GM19238 (cell line): Measurements from ENCODE around the gene ERFE.

Experiments used
- DNase-seq: peaks from one replicate; pipeline ENCODE4 v3.0.0; 2011; ENCODE audit warnings: low spot score; ENCODE audit not compliant: insufficient read length

The ERFE gene

GRCh38 chr2:238139196-238140039, 19.4 kb upstream of the ERFE start:
- DNase-seq: no peak

DNA sequence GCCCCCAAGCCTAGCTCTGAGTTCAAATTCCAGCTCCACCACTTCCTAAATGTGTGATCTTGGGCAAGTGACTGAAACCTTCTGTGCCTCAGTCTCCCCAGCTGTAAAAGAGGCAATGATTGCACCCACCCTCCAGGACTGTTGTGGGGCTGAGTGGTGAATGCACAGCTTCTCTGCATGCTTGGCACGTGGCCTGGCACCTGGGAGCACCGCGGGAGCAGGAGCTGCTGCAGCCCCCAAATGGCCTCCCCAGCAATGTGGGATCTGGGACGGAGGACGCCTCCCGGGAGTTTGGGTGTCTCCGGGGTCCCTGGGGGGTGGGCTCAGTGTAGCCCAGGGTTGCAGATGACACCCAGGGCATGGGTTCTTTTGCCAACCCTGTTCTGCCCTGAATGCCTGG, 18.7 kb upstream of the ERFE start:
- DNase-seq: no peak

GRCh38 chr2:238140721-238141540, 17.8 kb upstream of the ERFE start:
- no peak for DNase-seq

DNA sequence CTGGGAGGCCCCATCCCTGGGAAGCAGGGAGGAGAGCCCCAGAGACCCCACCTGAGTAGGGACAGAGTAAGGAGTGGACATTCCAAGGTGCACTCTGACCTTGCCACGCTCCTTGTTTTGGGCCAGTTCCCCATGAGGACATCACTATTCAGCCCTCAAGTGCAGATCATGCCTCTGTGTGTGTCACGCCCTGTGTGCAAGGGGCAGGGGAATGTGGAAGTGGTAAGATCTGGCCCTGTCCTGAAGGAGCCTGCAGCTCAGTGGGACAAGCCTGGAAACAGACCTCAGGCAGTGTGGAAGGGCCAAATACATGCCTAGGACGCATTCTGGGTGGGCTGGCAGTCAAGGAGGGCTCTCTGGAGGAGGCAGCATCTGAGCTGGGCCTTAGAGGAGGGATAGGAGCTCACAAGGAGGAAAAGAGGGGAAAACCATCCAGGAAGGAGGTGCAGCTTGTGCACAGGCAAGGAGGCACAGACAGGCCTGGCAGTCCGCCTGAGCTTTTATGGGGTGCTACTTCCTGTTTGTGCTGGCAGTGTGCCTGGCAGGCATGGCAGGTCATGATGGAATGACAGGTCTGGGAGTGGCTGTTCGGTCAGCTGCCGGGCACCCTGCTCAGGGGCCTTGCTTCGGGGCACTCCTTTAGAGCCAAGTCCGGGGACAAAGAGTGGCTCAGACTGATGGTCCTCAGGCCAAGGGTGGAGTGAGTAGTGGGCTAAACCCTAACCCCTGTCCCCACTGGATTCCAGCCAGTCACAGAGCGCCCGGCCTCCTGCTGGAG, 17.0 kb upstream of the ERFE start:
- no peak for DNase-seq

GRCh38 chr2:238142382-238143205, 16.2 kb upstream of the ERFE start:
- DNase-seq: no peak

DNA sequence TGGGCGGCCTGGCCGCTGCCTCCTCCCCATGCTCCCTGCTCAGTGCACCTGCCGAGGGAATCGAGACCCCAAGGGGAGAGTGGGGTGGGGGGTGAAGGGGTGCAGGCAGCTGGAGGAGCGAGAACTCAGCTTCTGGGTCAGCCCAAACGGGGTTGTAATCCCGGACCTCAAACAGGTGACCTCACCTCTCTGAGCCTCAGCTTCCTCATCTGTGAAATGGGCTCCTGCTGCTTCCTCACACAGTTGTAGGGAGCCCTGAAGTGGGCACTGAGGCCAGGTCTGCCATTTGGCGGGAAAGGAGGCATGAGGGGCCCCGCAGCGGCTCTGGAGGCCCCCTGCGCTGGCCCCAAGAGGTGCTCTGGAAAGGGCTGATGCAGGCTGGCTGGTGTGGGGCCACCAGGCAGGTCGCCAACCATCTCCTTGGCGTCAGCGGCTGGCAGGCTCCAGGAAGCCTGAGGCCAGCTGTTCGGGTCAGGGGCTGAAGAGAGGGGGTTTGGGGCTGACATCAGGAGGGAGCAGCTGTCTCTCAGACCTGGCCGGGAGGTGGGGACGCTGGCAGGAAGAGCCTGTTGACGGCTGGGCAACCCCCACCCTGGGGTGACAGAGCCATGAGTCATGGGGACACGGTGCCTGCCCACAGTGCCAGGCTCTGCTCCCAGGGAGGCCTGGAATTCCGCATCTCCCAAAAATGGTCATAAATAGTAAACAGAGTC, 15.4 kb upstream of the ERFE start:
- no peak for DNase-seq

GRCh38 chr2:238144262-238144661, 14.5 kb upstream of the ERFE start:
- DNase-seq: no peak

- no peak for DNase-seq
Measured at GRCh38 chr2:238145046-238145445, 13.7 kb upstream of the ERFE start.

DNA sequence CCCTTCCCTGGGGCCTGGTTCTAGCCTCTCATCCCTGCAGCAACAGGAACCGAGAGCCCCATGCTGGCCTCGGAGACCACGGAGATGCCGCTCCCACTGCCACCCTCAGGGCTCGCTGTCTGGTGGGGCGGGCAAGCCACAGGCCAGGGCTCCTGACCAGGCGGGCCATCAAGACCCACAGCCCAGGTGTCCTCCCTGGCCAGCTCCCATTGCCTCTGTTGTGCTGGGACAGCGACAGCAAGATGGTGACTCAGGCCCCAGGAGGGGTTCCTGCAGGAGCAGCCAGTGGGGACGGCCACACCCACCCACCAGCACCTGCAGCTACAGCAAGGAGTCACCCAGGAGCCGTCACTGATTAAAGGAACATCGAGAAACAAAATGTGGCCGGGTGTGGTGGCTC, 12.9 kb upstream of the ERFE start:
- no peak for DNase-seq

GRCh38 chr2:238146884-238147544, 11.8 kb upstream of the ERFE start:
- no peak for DNase-seq

DNA sequence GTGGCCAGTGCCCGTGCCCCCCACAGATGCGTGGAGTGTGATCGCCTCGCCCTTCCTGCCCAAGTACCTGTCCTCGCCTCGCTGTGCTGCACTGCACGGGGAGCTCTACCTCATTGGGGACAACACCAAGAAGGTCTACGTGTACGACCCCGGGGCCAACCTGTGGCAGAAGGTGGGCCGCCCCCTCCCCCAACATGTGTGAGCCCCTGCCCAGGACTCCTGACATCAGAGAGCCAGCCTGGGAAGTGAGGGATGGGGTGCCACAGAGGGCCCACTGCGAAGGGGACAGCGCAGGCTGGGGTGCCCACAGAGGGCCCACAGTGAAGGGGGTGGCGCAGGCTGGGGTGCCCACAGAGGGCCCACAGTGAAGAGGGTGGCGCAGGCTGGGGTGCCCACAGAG, 9.8 kb upstream of the ERFE start:
- DNase-seq: no peak

DNA sequence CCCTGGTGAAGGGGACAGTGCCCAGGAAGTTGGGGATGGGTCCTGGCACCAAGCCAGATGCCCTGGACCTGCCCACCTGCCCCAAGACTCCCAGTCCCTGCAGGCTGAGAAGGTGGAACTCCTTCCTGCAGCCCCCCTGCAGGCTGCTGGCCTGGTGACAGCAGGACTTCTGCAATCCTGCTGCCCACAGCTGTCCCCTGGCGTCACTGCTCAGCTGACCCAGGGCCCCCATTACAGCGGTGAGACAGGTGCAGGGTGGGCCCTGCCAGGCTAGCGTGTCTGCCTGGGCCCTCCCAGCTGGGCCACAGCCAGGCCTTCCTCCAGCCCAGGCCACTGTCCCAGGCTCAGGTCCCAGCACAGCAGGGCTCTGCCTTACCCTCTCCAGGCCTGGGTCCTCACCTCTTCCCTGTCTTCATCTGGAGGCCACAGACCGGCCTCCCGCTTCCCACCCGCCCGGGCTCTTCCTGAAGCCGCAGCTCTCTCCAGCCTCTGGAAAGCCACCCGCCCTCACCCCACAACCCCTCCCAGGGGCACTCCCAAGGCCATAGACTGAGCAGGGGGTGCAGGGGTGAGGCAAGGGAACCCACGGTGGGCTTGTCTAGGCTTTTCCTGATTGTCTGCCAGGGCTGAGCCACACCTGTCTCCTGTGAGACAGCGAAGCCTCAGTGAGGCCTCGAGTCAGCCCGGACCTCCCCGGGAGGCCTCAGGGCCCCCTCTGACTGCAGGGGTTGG, 8.8 kb upstream of the ERFE start:
- DNase-seq: no peak

DNA sequence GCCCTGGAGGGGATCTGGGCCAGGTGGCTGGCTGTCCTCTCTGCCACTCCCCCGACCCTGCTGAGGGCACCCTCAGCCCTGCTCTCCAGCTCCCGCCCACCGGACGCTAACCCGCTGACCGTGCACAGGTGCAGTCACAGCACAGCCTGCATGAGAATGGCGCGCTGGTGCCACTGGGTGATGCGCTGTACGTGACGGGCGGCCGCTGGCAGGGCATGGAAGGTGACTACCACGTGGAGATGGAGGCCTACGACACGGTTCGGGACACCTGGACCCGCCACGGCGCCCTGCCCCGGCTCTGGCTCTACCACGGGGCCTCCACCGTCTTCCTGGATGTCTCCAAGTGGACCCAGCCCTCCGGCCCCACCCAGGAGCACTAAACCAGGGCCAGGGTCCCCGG, 8.1 kb upstream of the ERFE start:
- no peak for DNase-seq

DNA sequence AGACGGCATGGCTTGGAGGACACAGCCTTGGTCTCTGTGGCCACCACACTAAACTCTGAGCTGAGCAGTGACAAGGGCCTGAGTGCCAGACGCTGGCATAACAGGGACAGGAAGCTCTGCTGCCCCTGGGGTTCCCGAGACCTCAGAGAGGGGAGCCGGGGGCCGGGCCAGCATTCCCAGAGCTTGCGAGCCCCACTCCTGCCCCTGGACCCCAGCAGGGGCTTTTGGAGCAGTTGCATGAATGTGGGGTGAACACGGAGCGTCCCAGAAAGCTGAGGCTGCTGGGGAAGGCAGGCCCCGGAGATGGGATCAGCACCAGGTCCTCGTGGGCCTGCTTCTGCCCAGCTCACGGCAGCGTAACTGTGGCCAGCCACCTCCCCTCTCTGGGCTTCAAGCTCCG, 7.6 kb upstream of the ERFE start:
- DNase-seq: no peak

DNA sequence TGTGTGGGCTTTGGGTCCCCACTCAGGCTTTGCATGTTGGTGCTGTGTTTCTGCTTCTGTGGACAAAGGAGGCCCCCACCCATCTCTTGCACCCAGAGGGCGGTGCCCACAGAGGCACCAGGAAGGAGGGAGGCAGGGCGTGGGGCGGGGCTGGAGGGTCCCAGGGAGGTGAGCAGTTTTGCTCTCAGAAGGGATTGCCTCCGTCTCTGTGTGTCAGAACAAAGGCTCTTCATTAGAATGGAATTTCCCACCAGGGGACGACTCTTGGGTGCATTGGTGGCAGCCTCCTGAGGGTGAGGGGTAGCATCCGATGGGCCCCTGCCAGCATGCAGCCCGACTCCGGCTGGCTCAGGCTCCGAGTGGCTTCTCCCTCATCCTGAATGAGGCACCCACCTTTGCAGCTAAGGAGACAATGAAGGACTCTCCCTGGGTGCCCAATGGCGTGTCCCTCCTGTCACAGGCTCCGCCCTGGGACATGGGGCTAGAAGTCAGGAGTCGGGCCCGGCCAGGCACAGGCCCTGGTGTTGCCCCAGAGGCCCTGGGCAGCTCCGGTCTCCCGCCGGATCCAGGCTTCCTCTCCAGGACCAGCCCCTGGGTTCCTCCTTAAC, 7.0 kb upstream of the ERFE start:
- no peak for DNase-seq

- DNase-seq: no peak
Measured at GRCh38 chr2:238152771-238153688, 5.7 kb upstream of the ERFE start.

GRCh38 chr2:238154570-238154969, 4.2 kb upstream of the ERFE start:
- no peak for DNase-seq
